Ishikawa (cell line): Measurements from ENCODE around the gene FAH.

Source experiments
- CEBPB ChIP-seq: IDR thresholded peaks from 2 replicates; pipeline ENCODE4 v1.6.1; 2012
- CREB1 ChIP-seq: IDR thresholded peaks from 2 replicates; pipeline ENCODE4 v1.6.1; 2012; ENCODE audit warnings: low read depth
- EGR1 ChIP-seq: IDR thresholded peaks from 2 replicates; pipeline ENCODE4 v1.6.1; 2012
- EP300 ChIP-seq: IDR thresholded peaks from 2 replicates; pipeline ENCODE4 v1.6.1; 2012; ENCODE audit warnings: borderline replicate concordance
- FOXM1 ChIP-seq: IDR thresholded peaks from 2 replicates; pipeline ENCODE4 v1.6.1; 2012; ENCODE audit warnings: low read depth, borderline replicate concordance
- NFIC ChIP-seq: IDR thresholded peaks from 2 replicates; pipeline ENCODE4 v1.6.1; 2012
- RAD21 ChIP-seq: IDR thresholded peaks from 2 replicates; pipeline ENCODE4 v1.6.1; 2012; ENCODE audit warnings: low read depth
- TAF1 ChIP-seq: IDR thresholded peaks from 2 replicates; pipeline ENCODE4 v1.6.1; 2012; ENCODE audit warnings: low read depth, mild to moderate bottlenecking
- TCF12 ChIP-seq: IDR thresholded peaks from 2 replicates; pipeline ENCODE4 v1.6.1; 2012; ENCODE audit warnings: low read depth
- TEAD4 ChIP-seq: IDR thresholded peaks from 2 replicates; pipeline ENCODE4 v1.6.1; 2012
- YY1 ChIP-seq: IDR thresholded peaks from 2 replicates; pipeline ENCODE4 v1.6.1; 2012; ENCODE audit warnings: low read depth
- ZBTB7A ChIP-seq: IDR thresholded peaks from 2 replicates; pipeline ENCODE4 v1.6.1; 2012; ENCODE audit warnings: low read depth
- TF ChIP-seq, protein P1 (sequence below): IDR thresholded peaks from 2 replicates; pipeline ENCODE4 v1.6.1; 2012
- TF ChIP-seq, protein P2 (sequence below): IDR thresholded peaks from 2 replicates; pipeline ENCODE4 v1.6.1; 2012; ENCODE audit warnings: low read depth, mild to moderate bottlenecking
- TF ChIP-seq, protein P3 (sequence below): IDR thresholded peaks from 2 replicates; pipeline ENCODE4 v1.6.1; 2012

The FAH gene

DNA sequence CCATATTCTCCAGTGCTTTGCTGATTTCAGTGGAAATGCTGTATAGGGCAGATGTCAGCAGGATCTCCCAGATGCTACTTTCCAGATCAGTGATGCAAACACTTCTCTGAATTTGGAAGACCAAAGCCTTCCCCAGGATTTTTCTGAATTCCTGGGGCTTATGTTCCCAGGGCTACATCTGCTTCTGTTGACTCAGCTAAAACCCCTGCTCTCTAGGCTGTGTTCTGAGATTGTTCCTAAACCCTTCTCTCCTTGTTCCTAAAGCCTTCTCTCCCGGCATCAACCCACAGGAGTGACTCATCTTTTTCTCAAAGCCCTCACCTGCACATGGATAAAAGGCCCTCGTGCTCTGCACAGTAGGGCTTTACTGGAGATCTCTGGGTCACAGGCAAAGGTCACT lies 35.5 kb downstream of the FAH start:
- TF ChIP-seq YY1 = no peak
- no peak for TF ChIP-seq TEAD4
- TF ChIP-seq RAD21 = no peak
- no peak for TF ChIP-seq EP300
- TF ChIP-seq, protein P1, sequence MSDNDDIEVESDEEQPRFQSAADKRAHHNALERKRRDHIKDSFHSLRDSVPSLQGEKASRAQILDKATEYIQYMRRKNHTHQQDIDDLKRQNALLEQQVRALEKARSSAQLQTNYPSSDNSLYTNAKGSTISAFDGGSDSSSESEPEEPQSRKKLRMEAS = no peak
- no peak for TF ChIP-seq TCF12
- no peak for TF ChIP-seq EGR1
- no peak for TF ChIP-seq CEBPB
- TF ChIP-seq, protein P2, sequence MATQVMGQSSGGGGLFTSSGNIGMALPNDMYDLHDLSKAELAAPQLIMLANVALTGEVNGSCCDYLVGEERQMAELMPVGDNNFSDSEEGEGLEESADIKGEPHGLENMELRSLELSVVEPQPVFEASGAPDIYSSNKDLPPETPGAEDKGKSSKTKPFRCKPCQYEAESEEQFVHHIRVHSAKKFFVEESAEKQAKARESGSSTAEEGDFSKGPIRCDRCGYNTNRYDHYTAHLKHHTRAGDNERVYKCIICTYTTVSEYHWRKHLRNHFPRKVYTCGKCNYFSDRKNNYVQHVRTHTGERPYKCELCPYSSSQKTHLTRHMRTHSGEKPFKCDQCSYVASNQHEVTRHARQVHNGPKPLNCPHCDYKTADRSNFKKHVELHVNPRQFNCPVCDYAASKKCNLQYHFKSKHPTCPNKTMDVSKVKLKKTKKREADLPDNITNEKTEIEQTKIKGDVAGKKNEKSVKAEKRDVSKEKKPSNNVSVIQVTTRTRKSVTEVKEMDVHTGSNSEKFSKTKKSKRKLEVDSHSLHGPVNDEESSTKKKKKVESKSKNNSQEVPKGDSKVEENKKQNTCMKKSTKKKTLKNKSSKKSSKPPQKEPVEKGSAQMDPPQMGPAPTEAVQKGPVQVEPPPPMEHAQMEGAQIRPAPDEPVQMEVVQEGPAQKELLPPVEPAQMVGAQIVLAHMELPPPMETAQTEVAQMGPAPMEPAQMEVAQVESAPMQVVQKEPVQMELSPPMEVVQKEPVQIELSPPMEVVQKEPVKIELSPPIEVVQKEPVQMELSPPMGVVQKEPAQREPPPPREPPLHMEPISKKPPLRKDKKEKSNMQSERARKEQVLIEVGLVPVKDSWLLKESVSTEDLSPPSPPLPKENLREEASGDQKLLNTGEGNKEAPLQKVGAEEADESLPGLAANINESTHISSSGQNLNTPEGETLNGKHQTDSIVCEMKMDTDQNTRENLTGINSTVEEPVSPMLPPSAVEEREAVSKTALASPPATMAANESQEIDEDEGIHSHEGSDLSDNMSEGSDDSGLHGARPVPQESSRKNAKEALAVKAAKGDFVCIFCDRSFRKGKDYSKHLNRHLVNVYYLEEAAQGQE = no peak

DNA sequence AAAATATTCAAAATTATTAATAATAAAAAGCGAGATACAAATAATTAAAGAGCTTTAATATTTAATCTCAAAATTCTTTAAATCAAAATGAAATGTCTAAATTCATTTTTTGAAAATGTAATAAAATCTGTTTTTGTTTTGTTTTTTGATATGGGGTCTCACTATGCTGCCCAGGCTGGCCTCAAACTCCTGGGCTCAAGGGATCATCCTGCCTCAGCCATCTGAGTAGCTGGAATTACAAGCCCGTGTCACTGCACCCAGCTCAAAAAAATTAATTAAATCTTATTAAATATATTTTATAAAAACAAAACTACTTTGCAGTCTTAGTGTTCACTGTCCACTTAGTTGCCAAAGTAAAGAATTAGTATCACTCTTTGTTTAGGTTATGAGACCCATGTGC lies 38.4 kb downstream of the FAH start:
- TF ChIP-seq, protein P1 = no peak
- TF ChIP-seq RAD21 (no peak), CEBPB (no peak), FOXM1 (no peak)

DNA sequence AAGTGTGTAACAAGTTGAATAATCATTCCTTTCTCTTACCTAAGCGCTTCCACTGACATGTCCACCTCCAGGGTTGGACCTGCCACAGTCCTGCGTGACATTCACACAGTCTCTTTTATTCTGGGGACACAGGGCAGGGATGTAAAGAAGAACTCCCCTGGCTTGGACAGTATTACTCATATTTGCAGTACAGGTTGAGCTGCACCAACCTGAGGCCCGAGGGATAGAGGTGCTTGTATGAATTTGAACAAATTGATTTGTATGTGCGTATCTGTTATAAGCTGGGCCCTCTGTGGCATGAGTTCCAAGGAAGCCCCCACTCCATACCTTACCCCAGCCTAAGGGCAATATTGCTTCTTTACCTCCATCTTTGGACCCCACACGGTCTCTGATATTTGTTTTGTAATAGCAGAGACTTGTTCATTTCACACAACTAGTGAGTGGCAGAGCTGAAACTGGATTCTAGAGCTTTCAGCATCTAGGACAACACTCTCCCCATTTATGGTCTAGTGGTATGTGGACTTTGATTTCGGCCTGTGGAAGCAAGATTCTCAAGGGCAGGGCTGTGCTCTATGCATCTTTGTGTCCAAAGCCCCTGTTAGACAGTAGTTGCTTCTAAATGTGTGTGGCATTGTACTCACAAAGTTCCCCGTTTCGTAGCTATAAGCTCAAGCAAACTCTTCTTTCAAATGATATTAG lies 39.2 kb downstream of the FAH start:
- TF ChIP-seq RAD21 (no peak), FOXM1 (no peak)

DNA sequence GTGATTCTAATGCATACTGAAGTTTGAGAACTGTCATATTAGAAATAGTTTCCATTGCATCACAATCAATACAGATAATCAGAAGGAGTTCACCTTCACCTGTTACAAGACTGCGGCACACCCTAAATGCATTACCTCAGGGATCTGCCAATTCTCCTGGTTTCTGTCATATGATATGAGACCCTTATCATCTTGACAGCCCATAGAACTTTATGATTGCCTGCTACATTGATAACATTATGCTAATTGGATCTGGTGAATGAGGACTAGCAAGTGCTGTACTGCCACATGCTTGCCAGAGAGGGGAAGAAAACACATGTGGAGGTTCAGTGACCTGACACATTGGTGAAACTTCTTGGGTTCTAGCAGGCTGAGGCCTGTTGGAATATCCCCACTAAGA lies 41.4 kb downstream of the FAH start:
- TF ChIP-seq TAF1 (no peak), TCF12 (no peak), EGR1 (no peak), CREB1 (no peak), EP300 (no peak), NFIC (no peak), FOXM1 (no peak), CEBPB (no peak), YY1 (no peak), TEAD4 (no peak), RAD21 (no peak), ZBTB7A (no peak)
- TF ChIP-seq, protein P2 = no peak
- TF ChIP-seq, protein P3, sequence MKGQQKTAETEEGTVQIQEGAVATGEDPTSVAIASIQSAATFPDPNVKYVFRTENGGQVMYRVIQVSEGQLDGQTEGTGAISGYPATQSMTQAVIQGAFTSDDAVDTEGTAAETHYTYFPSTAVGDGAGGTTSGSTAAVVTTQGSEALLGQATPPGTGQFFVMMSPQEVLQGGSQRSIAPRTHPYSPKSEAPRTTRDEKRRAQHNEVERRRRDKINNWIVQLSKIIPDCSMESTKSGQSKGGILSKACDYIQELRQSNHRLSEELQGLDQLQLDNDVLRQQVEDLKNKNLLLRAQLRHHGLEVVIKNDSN = no peak
- TF ChIP-seq, protein P1 = no peak

DNA sequence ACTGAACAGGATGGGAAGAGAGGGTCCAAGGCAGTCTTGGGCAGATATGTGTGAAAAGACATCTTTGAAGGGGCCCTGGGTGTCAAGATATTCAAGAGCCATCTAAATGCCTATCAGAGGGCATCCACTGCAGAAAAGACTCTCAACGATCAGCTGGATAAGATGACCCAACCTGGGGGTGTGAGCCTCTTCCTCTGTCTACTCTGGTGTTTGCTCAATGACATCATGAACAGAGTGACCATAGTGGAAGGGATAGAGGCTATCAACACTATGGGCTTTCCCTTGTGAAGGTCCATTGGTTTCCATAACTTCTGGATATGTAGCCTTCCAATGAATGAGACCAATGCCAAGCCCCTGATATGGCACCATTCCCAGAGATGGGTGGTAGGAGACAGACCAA lies 42.1 kb downstream of the FAH start:
- TF ChIP-seq EP300 = no peak
- TF ChIP-seq EGR1 = no peak
- TF ChIP-seq ZBTB7A = no peak
- TF ChIP-seq, protein P1 = no peak
- TF ChIP-seq TAF1 = no peak
- no peak for TF ChIP-seq TCF12
- TF ChIP-seq FOXM1 = no peak
- TF ChIP-seq CREB1 = no peak
- no peak for TF ChIP-seq TEAD4
- TF ChIP-seq, protein P3 = no peak
- no peak for TF ChIP-seq RAD21
- no peak for TF ChIP-seq NFIC
- TF ChIP-seq, protein P2 = no peak
- TF ChIP-seq YY1 = no peak
- no peak for TF ChIP-seq CEBPB
